HG03060 (cell line): Measurements from ENCODE around the gene ULK2.

Experiments
- ATAC-seq: cut with Tn5 transposase; IDR thresholded peaks from one replicate; pipeline ENCODE4 v1.9.1; 2021; ENCODE audit warnings: low read depth, moderate number of reproducible peaks; ENCODE audit not compliant: unreplicated experiment

ULK2 gene

DNA sequence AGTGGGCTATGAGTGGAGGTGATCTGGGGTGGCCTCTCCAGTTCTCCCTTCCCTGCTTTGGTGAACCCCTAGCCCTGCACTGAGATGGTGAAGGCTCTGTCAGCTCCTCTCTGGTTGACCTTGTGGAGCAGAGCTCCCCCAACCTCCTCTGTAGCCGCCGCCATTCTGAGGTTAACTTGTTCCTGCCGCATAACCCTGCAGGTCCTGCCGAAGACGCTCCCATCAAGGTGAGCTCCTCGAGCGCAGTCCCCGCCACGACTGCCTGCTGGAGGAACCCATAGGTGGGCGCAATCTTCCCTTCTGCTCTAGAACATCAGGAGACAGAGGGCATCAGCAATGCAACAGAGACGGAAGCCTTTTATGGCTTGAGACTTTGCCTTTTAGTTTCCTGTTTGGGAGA, 136.1 kb downstream of the ULK2 start:
- no peak for ATAC-seq

GRCh38 chr17:19730843-19731242, 136.9 kb downstream of the ULK2 start:
- no peak for ATAC-seq

GRCh38 chr17:19729900-19730299, 137.8 kb downstream of the ULK2 start:
- no peak for ATAC-seq

DNA sequence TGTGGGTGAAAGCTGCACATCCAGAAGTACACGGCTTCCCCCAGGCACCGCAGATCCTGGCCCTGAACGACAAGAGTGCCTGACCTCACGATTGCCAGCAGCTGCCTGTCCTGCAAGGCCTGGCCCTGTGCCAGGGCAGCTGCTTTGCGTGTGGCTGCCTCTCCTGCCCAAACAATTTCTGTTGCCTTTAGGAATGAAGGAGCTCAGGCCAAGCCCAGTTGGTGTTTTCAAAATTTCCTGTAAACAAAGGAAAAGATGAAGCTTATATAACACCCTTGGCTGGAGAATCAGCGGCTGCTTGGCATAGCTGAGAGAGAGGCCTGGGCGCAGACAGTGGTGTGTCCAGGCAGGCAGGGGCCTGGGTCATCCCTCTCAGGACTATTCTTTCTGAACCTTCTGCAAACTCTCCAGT, 139.6 kb downstream of the ULK2 start:
- ATAC-seq = no peak

- ATAC-seq = no peak
Observed at GRCh38 chr17:19727501-19728078, 140.1 kb downstream of the ULK2 start.

GRCh38 chr17:19726631-19727376, 140.9 kb downstream of the ULK2 start:
- ATAC-seq = no peak

GRCh38 chr17:19725486-19725885, 142.2 kb downstream of the ULK2 start:
- no peak for ATAC-seq

- ATAC-seq = no peak
Observed at GRCh38 chr17:19724501-19725420, 143.0 kb downstream of the ULK2 start.

- ATAC-seq = no peak
Observed at GRCh38 chr17:19723964-19724363, 143.8 kb downstream of the ULK2 start.
